Measurements from ENCODE around the gene SLC38A8. TPM values are rescaled to one million over a fixed set of nuclear protein-coding genes. Genes with fewer than 3 reads are reported as not detected.

SLC38A8 gene
- total RNA-seq, 1 experiment from 2014 or later: 0.35 TPM

DNA sequence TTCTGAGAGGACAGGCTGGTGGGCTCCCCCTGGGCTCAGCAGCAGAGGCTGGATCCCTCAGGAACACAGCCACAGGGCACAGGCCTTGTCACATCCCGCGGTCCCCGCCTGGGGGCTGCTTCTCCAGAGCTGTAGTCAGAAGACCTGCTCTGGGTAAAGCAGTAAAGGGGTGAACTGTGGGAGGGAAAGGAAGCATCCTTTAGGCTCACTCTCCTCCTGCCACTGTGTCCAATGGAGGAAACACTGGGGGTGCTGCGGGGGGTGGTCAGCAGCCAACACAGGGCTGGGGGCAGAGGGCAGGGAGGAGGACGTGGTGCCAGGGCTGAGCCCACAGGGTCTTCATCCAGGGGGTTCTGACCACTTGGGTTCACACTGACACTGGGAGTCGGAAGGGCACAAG, 5.0 kb upstream of the SLC38A8 start:
- Histone ChIP-seq H3K4me2 (ENCODE audit: insufficient read depth, insufficient read length, low read length) (no peak overlapping the region), H3K27ac (ENCODE audit: insufficient read length, low read depth, low read length) (no peak overlapping the region), H2BK15ac (ENCODE audit: low read depth, low read length) (no peak overlapping the region), H2BK120ac (ENCODE audit: low read depth, low read length, poor library complexity, severe bottlenecking) (no peak overlapping the region), H4K5ac (ENCODE audit: insufficient read length, low read depth, low read length) (no peak overlapping the region), H3K79me1 (ENCODE audit: insufficient read depth, low read depth, low read length, poor library complexity, severe bottlenecking) (no peaks in the 10 kb centered on the region), H3K27me3 (ENCODE audit: insufficient read depth, low read length) (no peaks in the 10 kb centered on the region), H3T11ph (ENCODE audit: low read length) (no peak overlapping the region), H3K79me2 (ENCODE audit: insufficient read depth, low read length) (no peaks in the 10 kb centered on the region), H3K18ac (ENCODE audit: insufficient read length, low read depth, low read length) (no peak overlapping the region), H4K20me1 (ENCODE audit: control insufficient read depth, insufficient read depth, insufficient read length) (no peaks in the 10 kb centered on the region), H4K8ac (replicated peaks; ENCODE audit: insufficient read length, low read depth, low read length) (no peak overlapping the region), H3K23ac (ENCODE audit: insufficient read length, low read depth, low read length) (no peak overlapping the region), H3K56ac (ENCODE audit: insufficient read length, low read depth, low read length) (no peak overlapping the region), H2BK5ac (ENCODE audit: insufficient read length, low read length) (no peak overlapping the region), H2BK20ac (ENCODE audit: low read depth, low read length, poor library complexity, severe bottlenecking) (no peak overlapping the region), H3K9ac (ENCODE audit: extremely low read depth, insufficient read length, low read length) (no peak overlapping the region), H3K9me3 (ENCODE audit: control insufficient read depth, low read depth, low read length) (no peaks in the 10 kb centered on the region), H2AFZ (ENCODE audit: low read length) (no peak overlapping the region), H3K23me2 (ENCODE audit: insufficient read length, low read depth, low read length, poor library complexity, severe bottlenecking) (no peaks in the 10 kb centered on the region), H3K4me1 (ENCODE audit: insufficient read depth, low read length) (no peaks in the 10 kb centered on the region; the same call in 1 of the 2 replicates), H2BK12ac (ENCODE audit: insufficient read length, low read depth, low read length) (no peak overlapping the region), H4K91ac (ENCODE audit: insufficient read length, low read depth, low read length) (no peak overlapping the region), H3K14ac (ENCODE audit: insufficient read depth, low read length) (no peak overlapping the region), H3K4ac (ENCODE audit: low read depth, low read length) (no peak overlapping the region), H2AK5ac (ENCODE audit: insufficient read length, low read length) (no peak overlapping the region)
- Mint-ChIP-seq H3K27ac (no peak overlapping the region), H3K36me3 (ENCODE audit: insufficient read depth in 1 of 3, low read depth in 3 of 3) (peaks cover 3 to 8% (median 5%) of the 10 kb centered on the region in 3 experiments; a peak in 5 of 7 replicates), H3K4me3 (no peak overlapping the region), H3K4me1 (peaks cover 18 to 29% of the 10 kb centered on the region in 2 experiments), H3K9me3 (no peaks in the 10 kb centered on the region), H3K27me3 (ENCODE audit: low read depth) (peaks cover 2% of the 10 kb centered on the region)
- DNase-seq: no peak
- TF ChIP-seq CTCF (conservative IDR thresholded peaks at IDR 0.05): no peak
- no CpG with 5 or more reads among the region's 6 CpGs for WGBS (ENCODE audit: extremely low coverage, insufficient read length, low lambda C conversion rate)
